Retinal pigment epithelial cell (primary cell): ENCODE results near the gene STK24.

ENCODE experiments used
- DNase-seq: peaks from one replicate; pipeline ENCODE4 v3.0.0-alpha.2; 2010; ENCODE audit warnings: low read depth
- H3K4me3 ChIP-seq: 2 replicates; pipeline ENCODE4 v1.5.1; 2011; ENCODE audit warnings: mild to moderate bottlenecking, low read length, control low read depth, moderate library complexity
- TF ChIP-seq, protein P1 (sequence below): conservative IDR thresholded peaks from 2 replicates; pipeline ENCODE4 v1.5.1; 2011; ENCODE audit warnings: low read depth, low read length, control low read depth, inconsistent platforms

The STK24 gene

DNA sequence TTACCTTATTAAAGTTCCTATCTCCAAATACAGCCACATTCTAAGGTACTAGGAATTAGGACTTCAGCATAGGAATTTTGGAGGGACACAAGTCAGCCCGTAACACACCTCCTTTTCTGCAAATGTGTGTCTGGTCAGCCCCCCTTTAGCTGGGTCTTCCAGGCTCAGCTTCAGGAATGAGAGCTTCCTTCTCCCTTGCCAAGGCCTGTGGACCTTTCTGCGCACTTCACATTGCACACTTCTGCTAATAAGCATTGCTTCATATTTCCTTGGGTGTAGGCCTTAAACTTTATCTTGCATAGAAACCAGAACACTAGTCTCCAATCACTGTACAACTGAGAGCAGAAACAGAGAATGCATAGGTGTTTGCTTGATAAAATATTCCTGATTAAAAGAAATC is 4.5 kb upstream of the STK24 start:
- TF ChIP-seq, protein P1, sequence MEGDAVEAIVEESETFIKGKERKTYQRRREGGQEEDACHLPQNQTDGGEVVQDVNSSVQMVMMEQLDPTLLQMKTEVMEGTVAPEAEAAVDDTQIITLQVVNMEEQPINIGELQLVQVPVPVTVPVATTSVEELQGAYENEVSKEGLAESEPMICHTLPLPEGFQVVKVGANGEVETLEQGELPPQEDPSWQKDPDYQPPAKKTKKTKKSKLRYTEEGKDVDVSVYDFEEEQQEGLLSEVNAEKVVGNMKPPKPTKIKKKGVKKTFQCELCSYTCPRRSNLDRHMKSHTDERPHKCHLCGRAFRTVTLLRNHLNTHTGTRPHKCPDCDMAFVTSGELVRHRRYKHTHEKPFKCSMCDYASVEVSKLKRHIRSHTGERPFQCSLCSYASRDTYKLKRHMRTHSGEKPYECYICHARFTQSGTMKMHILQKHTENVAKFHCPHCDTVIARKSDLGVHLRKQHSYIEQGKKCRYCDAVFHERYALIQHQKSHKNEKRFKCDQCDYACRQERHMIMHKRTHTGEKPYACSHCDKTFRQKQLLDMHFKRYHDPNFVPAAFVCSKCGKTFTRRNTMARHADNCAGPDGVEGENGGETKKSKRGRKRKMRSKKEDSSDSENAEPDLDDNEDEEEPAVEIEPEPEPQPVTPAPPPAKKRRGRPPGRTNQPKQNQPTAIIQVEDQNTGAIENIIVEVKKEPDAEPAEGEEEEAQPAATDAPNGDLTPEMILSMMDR, result no peak

DNA sequence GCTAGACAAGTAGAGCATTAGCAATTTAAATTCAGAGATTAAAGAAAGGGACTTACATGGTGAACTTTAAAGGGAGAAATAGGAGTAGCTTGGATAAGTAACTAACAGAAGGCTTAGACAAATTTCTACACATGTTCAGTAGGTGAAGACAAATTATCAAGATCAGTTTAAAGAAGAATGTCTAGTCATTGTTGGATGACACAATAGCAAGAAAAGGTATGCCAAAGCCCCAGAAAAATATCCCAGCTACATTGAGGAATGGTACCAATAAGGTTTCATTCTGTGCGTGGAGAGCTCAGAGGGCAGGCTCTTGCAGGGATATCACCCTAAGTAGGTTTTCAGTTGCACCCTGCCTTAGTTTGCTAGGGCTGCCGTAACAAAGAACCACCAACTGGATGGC is 3.5 kb upstream of the STK24 start:
- H3K4me3 ChIP-seq, result no peak overlapping the region
- DNase-seq, result no peak
- TF ChIP-seq, protein P1, result no peak

More for the DNA sequence above, 4.5 kb upstream of the STK24 start:
- no peak for DNase-seq
- H3K4me3 ChIP-seq, result no peak overlapping the region

DNA sequence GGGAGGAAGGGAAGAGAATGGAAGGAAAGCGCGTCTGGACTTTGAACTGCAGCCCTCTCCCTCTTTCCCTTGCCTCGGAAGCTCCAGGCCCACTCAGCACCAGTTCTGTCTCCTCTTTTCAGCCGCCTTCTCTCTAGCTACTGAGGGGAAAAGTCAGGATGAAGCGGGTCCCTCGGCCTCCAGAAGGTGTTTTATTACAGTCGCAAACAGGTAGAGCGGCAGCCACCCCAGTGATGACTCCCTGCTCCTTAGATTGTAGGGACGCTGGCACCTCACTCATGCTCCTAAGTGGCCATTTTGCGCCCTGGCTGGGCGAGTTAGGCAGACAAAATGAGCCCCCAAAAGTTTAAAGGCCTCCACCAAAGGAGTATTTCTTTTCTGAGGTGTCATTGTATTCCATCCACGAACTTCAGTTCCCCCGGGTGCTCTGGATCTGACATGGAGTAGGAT is 954 bp upstream of the STK24 start:
- TF ChIP-seq, protein P1, result no peak
- no peak for DNase-seq
- peak overlapping the region; percentile 52 for H3K4me3 ChIP-seq

DNA sequence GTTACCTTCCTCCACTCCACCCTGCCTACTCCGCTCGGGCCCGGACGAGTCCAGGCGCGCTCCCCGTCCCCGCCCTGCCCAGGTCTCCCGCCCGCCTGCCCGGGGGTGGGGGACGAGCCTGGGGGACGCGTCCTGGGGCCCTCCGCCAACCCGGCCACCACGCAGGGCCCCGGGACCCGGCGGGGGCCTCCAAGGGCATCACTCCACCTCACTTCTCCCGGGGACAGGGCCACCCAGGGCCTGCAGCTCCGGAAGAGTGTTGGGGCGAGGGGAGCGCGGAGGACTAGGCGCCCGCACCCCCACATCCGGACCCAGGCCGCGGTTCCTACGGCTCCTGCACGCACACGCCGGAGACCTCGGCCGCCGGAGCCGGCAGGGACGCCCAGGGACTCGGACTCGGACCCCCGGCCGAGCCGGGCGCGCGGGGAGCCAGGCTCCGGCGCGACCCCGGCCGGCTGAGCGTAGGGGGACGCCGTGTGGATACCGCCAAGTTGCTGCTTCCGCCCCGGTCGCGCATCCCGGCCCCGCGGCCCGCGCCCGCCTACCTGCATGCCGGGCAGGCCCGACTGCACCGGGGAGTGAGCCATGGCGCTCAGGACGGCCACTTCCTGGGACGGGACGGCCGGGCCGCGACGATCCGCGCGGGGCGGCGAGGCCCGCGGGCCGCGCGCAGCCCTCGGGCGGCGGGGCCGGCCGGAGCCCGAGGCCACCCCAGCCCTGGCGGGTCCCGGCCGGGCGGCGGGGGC is 534 bp downstream of the STK24 start:
- TF ChIP-seq, protein P1, result no peak
- DNase-seq, result no peak
- peak overlapping the region; percentile 96 for H3K4me3 ChIP-seq

DNA sequence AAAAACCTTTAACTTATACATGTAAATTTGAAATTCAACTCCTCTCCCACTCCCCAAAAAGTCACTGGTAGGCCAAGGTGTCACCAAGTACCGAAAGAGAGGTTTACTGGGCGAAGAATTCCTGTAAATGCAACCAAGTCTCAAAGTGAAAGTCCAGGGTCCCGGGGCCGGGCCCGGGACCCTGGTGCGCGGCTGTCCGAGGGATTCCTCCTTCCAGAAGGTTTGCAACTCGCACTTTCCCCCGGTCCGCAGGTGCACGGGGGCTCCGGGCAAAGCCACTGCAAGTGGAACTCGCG is 1.1 kb downstream of the STK24 start:
- H3K4me3 ChIP-seq, result peak overlapping the region; percentile 96
- TF ChIP-seq, protein P1, result no peak
- no peak for DNase-seq

DNA sequence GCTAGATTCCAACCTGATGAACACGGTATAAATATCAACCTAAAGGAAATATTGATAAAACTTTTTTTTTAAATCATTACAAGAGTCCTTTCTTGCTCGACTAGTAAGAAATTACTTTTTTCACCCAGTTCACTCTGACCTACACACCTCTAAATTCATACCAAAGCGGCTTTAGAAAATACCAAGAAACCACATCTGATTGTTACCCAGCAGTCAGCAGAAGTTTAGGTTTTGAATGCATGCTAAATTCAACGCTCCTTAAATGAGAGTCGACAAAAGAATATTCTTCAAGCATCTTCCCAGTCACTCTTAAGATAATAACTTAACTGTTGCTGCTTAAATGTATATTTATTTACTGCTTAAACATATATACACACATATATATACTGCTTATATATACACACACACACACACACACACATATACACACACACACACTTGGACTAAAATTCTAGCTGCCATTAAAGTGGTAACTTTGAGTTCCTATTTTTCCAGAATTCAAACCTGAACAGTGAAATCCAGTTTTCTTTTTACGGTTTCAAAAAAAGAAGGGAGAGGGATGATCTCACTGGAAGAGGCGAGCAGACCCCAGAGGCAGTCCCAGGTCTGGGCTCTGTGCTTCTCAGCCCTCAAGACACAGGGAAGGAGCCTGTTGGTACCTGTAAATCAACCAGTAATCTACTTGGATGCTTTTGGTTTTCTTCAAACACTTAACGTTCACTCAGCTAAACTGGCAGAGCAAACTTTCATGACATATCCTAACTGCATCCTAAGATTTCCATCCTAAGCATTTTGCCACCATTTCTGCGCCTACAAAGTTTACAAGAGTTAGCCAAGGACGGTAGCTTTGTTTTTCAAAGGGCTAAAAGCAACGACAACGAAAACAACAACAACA is 1.7 kb downstream of the STK24 start:
- peak; percentile 60 for DNase-seq
- TF ChIP-seq, protein P1, result no peak
- H3K4me3 ChIP-seq, result peak overlapping the region; percentile 96
